Right lobe of liver (tissue), 6 donors: ENCODE data around the gene CERT1. TPM values are rescaled to one million over a fixed set of nuclear protein-coding genes. Genes with fewer than 3 reads are reported as not detected.

ENCODE experiments used
- ATAC-seq, 4 donors: fragments of 200-7000 bp; cut with Tn5 transposase; one replicate each; pipeline ENCODE4 v1.9.1; 2020; ENCODE audit warnings: mild to moderate bottlenecking in 4 of 4, moderate library complexity in 4 of 4
- DNase-seq, 3 donors: peaks; one replicate each; pipeline ENCODE4 v3.0.0-alpha.2; 2020
- H3K27ac ChIP-seq, 3 donors: fragments of 200-600 bp; one replicate each; pipeline ENCODE4 v1.8.0; 2022
- H3K27me3 ChIP-seq, 2 donors: fragments of 200-600 bp; one replicate each; pipeline ENCODE4 v1.8.0; 2022
- H3K36me3 ChIP-seq, 4 donors: fragments of 200-600 bp; sonication (generic) in 1 of 4; one replicate each; pipeline versions ENCODE4 v1.5.1 to v1.8.0; 2017 to 2022; ENCODE audit warnings: control low read depth in 1 of 4
- H3K4me1 ChIP-seq, 4 donors: fragments of 200-600 bp; sonication (generic) in 1 of 4; one replicate each; pipeline versions ENCODE4 v1.5.1 to v1.8.0; 2017 to 2022; ENCODE audit warnings: control low read depth in 1 of 4
- H3K4me3 ChIP-seq, 3 donors: fragments of 200-600 bp; one replicate each; pipeline ENCODE4 v1.8.0; 2022
- H3K9me3 ChIP-seq, 4 donors: fragments of 200-600 bp; sonication (generic) in 1 of 4; one replicate each; pipeline versions ENCODE4 v1.5.1 to v1.8.0; 2017 to 2022; ENCODE audit warnings: control low read depth in 1 of 4
- POLR2A ChIP-seq: fragments of 450-650 bp; IDR thresholded peaks from one replicate; pipeline ENCODE4 v1.6.1; 2017; ENCODE audit warnings: antibody characterized with exemption, mild to moderate bottlenecking
- WGBS: methylation state at CpG from one replicate; pipeline ENCODE4 v1.1.6; 2018; ENCODE audit warnings: low coverage, low lambda C conversion rate; ENCODE audit not compliant: insufficient coverage; ENCODE audit errors: missing lambda C conversion rate; 5-methylcytosine and 5-hydroxymethylcytosine counted together
- intact Hi-C, 2 donors: fragments of 100-400 bp; cut with DNase I; formaldehyde crosslinking; loops; one replicate each; pipeline versions ENCODE4 v1.11.2 to v1.14.1; 2022
- total RNA-seq, 6 experiments: library from RNA; depleted of rRNA in 2 of 6; stranded (reverse); fragments of >200 nt in 2 of 6; fragmentation: NEBNext Ultra II Directional in 3 of 6; extraction: Animal tissue kit (Norgen Biotek cat#: 25700) in 3 of 6; gene quantifications; one replicate each; pipeline versions ENCODE4 v1.1.0 to v1.2.4, GENCODE V29; 2016 to 2023
- TF ChIP-seq, protein P1 (sequence below), 4 donors: fragments of 200-600 bp in 3 of 4; fragments of 450-650 bp in 1 of 4; IDR thresholded peaks; one replicate each; pipeline versions ENCODE4 v1.5.1 to v1.8.0; 2016 to 2022; ENCODE audit warnings: antibody characterized with exemption in 4 of 4, mild to moderate bottlenecking in 2 of 4
- donor health status: DM: no; HTN: yes; CAD: no.
- donor health status: DM: no; HTN: no; CAD: no.
- donor health status: DM: no; HTN: no; CAD: no.
- donor health status: DM: no; HTN: yes; CAD: no.
- donor health status: DM: no; HTN: yes; CAD: no.

Gene CERT1
- total RNA-seq, 6 experiments from 2014 or later = 14.6 to 25.5 (median 19.7) TPM

DNA sequence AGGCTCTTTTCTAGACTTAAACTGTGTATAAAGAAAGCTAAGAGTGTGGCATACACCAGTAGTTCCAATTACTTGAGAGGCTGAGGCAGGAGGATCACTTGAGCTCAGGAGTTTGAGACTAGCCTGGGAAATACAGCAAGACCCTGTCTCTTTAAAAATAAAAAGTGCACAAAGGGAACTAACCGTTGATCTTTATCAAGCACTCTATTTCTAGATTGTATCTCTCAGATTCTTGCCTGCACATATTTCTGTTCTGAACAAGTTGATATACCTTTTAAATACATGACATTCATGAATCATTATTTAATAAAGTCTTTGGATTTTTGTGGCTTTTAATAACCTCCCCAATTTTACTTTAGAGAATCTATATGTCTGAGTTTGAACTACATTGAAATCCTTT is 127.2 kb downstream of the CERT1 start:
- no peak for ATAC-seq
- peaks cover 0 to 63% (median 9%) of the 10 kb centered on the region in 4 donors for H3K36me3 ChIP-seq
- DNase-seq = no peak
- H3K4me1 ChIP-seq = no peaks in the 10 kb centered on the region
- intact Hi-C loops = no loop called here
- TF ChIP-seq POLR2A = no peak
- TF ChIP-seq, protein P1, sequence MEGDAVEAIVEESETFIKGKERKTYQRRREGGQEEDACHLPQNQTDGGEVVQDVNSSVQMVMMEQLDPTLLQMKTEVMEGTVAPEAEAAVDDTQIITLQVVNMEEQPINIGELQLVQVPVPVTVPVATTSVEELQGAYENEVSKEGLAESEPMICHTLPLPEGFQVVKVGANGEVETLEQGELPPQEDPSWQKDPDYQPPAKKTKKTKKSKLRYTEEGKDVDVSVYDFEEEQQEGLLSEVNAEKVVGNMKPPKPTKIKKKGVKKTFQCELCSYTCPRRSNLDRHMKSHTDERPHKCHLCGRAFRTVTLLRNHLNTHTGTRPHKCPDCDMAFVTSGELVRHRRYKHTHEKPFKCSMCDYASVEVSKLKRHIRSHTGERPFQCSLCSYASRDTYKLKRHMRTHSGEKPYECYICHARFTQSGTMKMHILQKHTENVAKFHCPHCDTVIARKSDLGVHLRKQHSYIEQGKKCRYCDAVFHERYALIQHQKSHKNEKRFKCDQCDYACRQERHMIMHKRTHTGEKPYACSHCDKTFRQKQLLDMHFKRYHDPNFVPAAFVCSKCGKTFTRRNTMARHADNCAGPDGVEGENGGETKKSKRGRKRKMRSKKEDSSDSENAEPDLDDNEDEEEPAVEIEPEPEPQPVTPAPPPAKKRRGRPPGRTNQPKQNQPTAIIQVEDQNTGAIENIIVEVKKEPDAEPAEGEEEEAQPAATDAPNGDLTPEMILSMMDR (IDR thresholded peaks at IDR 0.05) = no peak
- WGBS = 53% methylated on average over 1 of the region's 1 CpG
- no peaks in the 10 kb centered on the region for H3K9me3 ChIP-seq
- no peaks in the 10 kb centered on the region for H3K27me3 ChIP-seq
- H3K27ac ChIP-seq = no peak overlapping the region
- H3K4me3 ChIP-seq = no peak overlapping the region

DNA sequence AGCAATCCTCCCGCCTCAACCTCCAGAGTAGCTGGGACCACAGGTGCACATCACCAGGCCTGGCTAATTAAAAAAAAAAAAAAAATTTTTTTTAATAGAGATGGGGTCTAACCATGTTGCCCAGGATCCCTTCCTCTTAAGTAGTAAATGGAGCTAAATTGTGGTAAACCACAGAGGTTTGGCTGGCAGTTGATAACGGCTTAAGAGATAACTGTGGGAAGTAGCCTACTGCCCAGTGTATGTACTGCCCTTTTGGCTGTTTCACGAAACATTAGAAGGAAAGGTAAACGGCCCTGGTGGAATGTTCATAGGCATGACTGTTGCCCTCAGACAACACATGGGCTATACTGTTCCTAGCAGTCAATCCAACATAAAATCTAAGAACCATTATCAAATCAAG is 130.0 kb downstream of the CERT1 start:
- Histone ChIP-seq H3K4me1 (no peaks in the 10 kb centered on the region), H3K27me3 (no peaks in the 10 kb centered on the region), H3K4me3 (no peak overlapping the region), H3K36me3 (peaks cover 0 to 74% (median 8%) of the 10 kb centered on the region in 4 donors), H3K9me3 (no peaks in the 10 kb centered on the region), H3K27ac (no peak overlapping the region)
- intact Hi-C loops = no loop called here
- DNase-seq (no peak), ATAC-seq (no peak)
- whole genome bisulfite sequencing = 52% methylated on average over 3 of the region's 4 CpGs
- TF ChIP-seq POLR2A = no peak
- TF ChIP-seq, protein P1 (IDR thresholded peaks at IDR 0.05) = no peak

DNA sequence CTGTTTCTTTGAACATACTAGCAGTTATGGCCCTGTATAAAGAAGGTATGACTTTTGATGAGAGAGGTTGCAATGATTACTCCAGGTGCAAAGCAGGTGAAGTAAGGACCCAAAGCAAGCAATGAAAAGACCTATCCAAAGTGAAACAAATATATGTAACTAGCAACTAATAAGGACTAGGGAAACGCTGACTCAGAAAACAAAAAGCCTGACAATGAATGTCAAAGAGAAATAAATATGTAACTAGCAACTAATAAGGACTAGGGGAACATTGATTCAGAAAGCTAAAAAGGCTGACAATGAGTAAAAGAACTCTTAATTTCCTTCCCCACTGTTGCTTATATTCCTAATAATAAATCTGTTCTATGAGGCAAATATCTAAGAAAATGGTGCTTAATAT is 131.3 kb downstream of the CERT1 start:
- peaks cover 0 to 71% (median 9%) of the 10 kb centered on the region in 4 donors for H3K36me3 ChIP-seq
- DNase-seq (no peak), ATAC-seq (no peak)
- no peaks in the 10 kb centered on the region for H3K27me3 ChIP-seq
- WGBS = 100% methylated on average over 1 of the region's 1 CpG
- intact Hi-C loops = no loop called here
- no peaks in the 10 kb centered on the region for H3K9me3 ChIP-seq
- no peak overlapping the region for H3K27ac ChIP-seq
- no peaks in the 10 kb centered on the region for H3K4me1 ChIP-seq
- no peak overlapping the region for H3K4me3 ChIP-seq
- TF ChIP-seq, protein P1 (IDR thresholded peaks at IDR 0.05) = no peak
- no peak for TF ChIP-seq POLR2A

DNA sequence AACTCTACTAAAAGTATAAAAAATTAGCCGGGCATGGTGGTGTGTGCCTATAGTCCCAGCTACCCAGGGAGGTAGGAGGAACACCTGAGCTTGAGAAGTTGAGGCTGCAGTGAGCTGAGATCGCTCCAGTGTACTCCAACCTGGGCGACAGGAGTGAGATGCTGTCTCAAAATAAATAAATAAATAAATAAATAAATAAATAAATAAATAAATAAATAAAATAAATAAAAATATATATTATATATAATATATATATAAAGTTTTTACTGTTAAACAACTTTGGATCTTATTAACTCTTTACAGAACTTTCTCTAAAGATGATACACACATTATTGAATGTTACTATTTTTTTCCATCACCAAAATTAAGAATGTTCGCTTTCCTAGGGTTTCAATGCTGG is 136.0 kb downstream of the CERT1 start:
- H3K9me3 ChIP-seq = no peaks in the 10 kb centered on the region
- H3K36me3 ChIP-seq = peaks cover 0 to 69% (median 14%) of the 10 kb centered on the region in 4 donors
- DNase-seq (no peak), ATAC-seq (no peak)
- H3K27me3 ChIP-seq = no peaks in the 10 kb centered on the region
- TF ChIP-seq, protein P1 (IDR thresholded peaks at IDR 0.05) = no peak
- TF ChIP-seq POLR2A = no peak
- H3K4me1 ChIP-seq = no peaks in the 10 kb centered on the region
- H3K4me3 ChIP-seq = no peak overlapping the region
- intact Hi-C loops = no loop called here
- no peak overlapping the region for H3K27ac ChIP-seq
- WGBS = 79% methylated on average over 3 of the region's 4 CpGs

DNA sequence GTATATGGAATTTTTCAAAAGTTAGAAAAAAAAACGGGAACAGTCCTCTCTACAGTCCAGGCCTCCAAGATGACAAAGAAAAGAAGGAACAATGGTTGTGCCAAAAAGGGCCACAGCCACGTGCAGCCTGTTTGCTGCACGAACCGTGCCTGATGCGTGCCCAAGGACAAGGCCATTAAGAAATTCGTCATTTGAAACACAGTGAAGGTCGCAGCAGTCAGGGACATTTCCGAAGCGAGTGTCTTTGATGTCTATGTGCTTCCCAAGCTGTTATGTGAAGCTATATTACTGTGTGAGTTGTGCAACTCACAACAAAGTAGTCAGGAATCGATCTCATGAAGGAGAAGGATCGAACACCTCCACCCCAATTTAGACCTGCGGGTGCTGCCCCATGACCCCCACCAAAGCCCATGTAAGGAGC is 137.0 kb downstream of the CERT1 start:
- Histone ChIP-seq H3K9me3 (no peaks in the 10 kb centered on the region), H3K27ac (no peak overlapping the region), H3K4me3 (no peak overlapping the region), H3K4me1 (no peaks in the 10 kb centered on the region), H3K36me3 (peaks cover 0 to 59% (median 9%) of the 10 kb centered on the region in 4 donors), H3K27me3 (no peaks in the 10 kb centered on the region)
- ATAC-seq (no peak), DNase-seq (no peak)
- TF ChIP-seq, protein P1 (IDR thresholded peaks at IDR 0.05) = no peak
- no peak for TF ChIP-seq POLR2A
- intact Hi-C loops = no loop called here
- WGBS = 87% methylated on average over 9 of the region's 12 CpGs
